HepG2 (cell line): ENCODE results near the gene CA11. TPM values are rescaled to one million over a fixed set of nuclear protein-coding genes. Genes with fewer than 3 reads are reported as not detected.

Experiments used
- ARID4A ChIP-seq: sonication (generic); formaldehyde crosslinking; IDR thresholded peaks from 2 replicates; pipeline ENCODE4 v1.5.0; 2020; ENCODE audit warnings: mild to moderate bottlenecking, missing genetic modification reagents, borderline replicate concordance
- BATF2 ChIP-seq: sonication (generic); formaldehyde crosslinking; IDR thresholded peaks from 2 replicates; pipeline ENCODE4 v1.8.0; 2022; ENCODE audit warnings: mild to moderate bottlenecking, missing genetic modification reagents, moderate library complexity
- CHD2 ChIP-seq: IDR thresholded peaks from 2 replicates; pipeline ENCODE4 v1.6.1; 2011; ENCODE audit warnings: low read depth, low read length, improper control_type of control experiment
- EHMT2 ChIP-seq: fragments of 200-600 bp; sonication (generic); IDR thresholded peaks from 2 replicates; pipeline ENCODE4 v1.7.0; 2017; ENCODE audit warnings: antibody characterized with exemption, low read depth, low read length, borderline replicate concordance
- GABPB1 ChIP-seq: IDR thresholded peaks from 2 replicates; pipeline ENCODE4 v1.6.1; 2016; ENCODE audit warnings: mild to moderate bottlenecking, missing genetic modification reagents, moderate library complexity, missing compliant biosample characterization
- GLI4 ChIP-seq: sonication (generic); formaldehyde crosslinking; IDR thresholded peaks from 2 replicates; pipeline ENCODE4 v1.5.1; 2020; ENCODE audit warnings: missing genetic modification reagents, mild to moderate bottlenecking, moderate library complexity, borderline replicate concordance
- KDM2A ChIP-seq: sonication (generic); formaldehyde crosslinking; IDR thresholded peaks from 2 replicates; pipeline ENCODE4 v1.4.0; 2020; ENCODE audit warnings: low read depth, missing genetic modification reagents, borderline replicate concordance
- MAFF ChIP-seq: IDR thresholded peaks from 2 replicates; pipeline ENCODE4 v1.6.1; 2011; ENCODE audit warnings: low read depth, low read length, improper control_type of control experiment
- MED8 ChIP-seq: sonication (generic); formaldehyde crosslinking; IDR thresholded peaks from 2 replicates; pipeline ENCODE4 v1.8.1; 2023; ENCODE audit warnings: mild to moderate bottlenecking, missing genetic modification reagents; ENCODE audit not compliant: insufficient replicate concordance
- MXD4 ChIP-seq: IDR thresholded peaks from 2 replicates; pipeline ENCODE4 v1.6.1; 2016; ENCODE audit warnings: mild to moderate bottlenecking, missing biosample characterization, missing genetic modification reagents
- PHF21A ChIP-seq: sonication (generic); formaldehyde crosslinking; IDR thresholded peaks from 2 replicates; pipeline ENCODE4 v1.5.0; 2020; ENCODE audit warnings: mild to moderate bottlenecking, missing genetic modification reagents
- RBM39 ChIP-seq: fragments of 200-400 bp; formaldehyde crosslinking; IDR thresholded peaks from one replicate; pipeline ENCODE4 v1.6.1; 2018; ENCODE audit warnings: antibody characterized with exemption, mild to moderate bottlenecking, low read depth, low read length; ENCODE audit not compliant: poor library complexity, severe bottlenecking
- REL ChIP-seq: sonication (generic); formaldehyde crosslinking; conservative IDR thresholded peaks from 2 replicates; pipeline ENCODE4 v1.8.0; 2022; ENCODE audit warnings: mild to moderate bottlenecking, missing genetic modification reagents, moderate library complexity
- RORA ChIP-seq: sonication (generic); formaldehyde crosslinking; IDR thresholded peaks from 2 replicates; pipeline ENCODE4 v1.5.0; 2020; ENCODE audit warnings: mild to moderate bottlenecking, missing genetic modification reagents, moderate library complexity
- SMARCC2 ChIP-seq: fragments of 450-650 bp; IDR thresholded peaks from 2 replicates; pipeline ENCODE4 v1.6.1; 2017; ENCODE audit warnings: antibody characterized with exemption, mild to moderate bottlenecking
- TAF15 ChIP-seq: fragments of 200-400 bp; formaldehyde crosslinking; IDR thresholded peaks from one replicate; pipeline ENCODE4 v1.6.1; 2018; ENCODE audit warnings: mild to moderate bottlenecking, low read depth, low read length; ENCODE audit not compliant: poor library complexity, severe bottlenecking
- ZBTB25 ChIP-seq: IDR thresholded peaks from 2 replicates; pipeline ENCODE4 v1.6.1; 2018; ENCODE audit warnings: missing genetic modification reagents
- ZBTB38 ChIP-seq: sonication (generic); formaldehyde crosslinking; IDR thresholded peaks from 2 replicates; pipeline ENCODE4 v1.5.1; 2020; ENCODE audit warnings: mild to moderate bottlenecking, missing genetic modification reagents
- ZNF335 ChIP-seq: sonication (generic); formaldehyde crosslinking; IDR thresholded peaks from 2 replicates; pipeline ENCODE4 v1.4.0; 2020; ENCODE audit warnings: missing genetic modification reagents
- ZNF747 ChIP-seq: sonication (generic); formaldehyde crosslinking; IDR thresholded peaks from 2 replicates; pipeline ENCODE4 v1.8.1; 2023; ENCODE audit warnings: missing genetic modification reagents, mild to moderate bottlenecking, borderline replicate concordance
- ZNF878 ChIP-seq: sonication (generic); formaldehyde crosslinking; IDR thresholded peaks from 2 replicates; pipeline ENCODE4 v1.8.1; 2023; ENCODE audit warnings: mild to moderate bottlenecking, missing genetic modification reagents, moderate library complexity
- polyA plus RNA-seq, 8 experiments: library from polyadenylated mRNA; depleted of rRNA in 3 of 8; stranded (reverse) in 7 of 8; unstranded in 1 of 8; fragments of >200 nt; fragmentation: Illumina TruSeq in 4 of 8; extraction: Trizol in 4 of 8; gene quantifications; 2 replicates each; pipeline versions ENCODE4 v1.2.1 to v1.2.3, GENCODE V29; 2011 to 2016; ENCODE audit warnings: low read depth in 4 of 8, missing spikeins in 1 of 8, mixed read lengths in 1 of 8; ENCODE audit not compliant: insufficient read depth in 1 of 8
- total RNA-seq, 5 experiments: library from RNA; depleted of rRNA; stranded (reverse); fragments of >200 nt; fragmentation: Illumina TruSeq; extraction: Trizol; gene quantifications; 2 replicates each; pipeline ENCODE4 v1.2.3, GENCODE V29; 2016; ENCODE audit warnings: low read depth in 1 of 5
- TF ChIP-seq, protein P1 (sequence below): IDR thresholded peaks from 2 replicates; pipeline ENCODE4 v1.6.1; 2016; ENCODE audit warnings: mild to moderate bottlenecking

Gene CA11
- total and polyA plus RNA-seq, 2 of the 13 experiments (the other 11 are each of a cell fraction or from before 2014, with no cell fraction given) = 0.41 to 0.58 TPM

DNA sequence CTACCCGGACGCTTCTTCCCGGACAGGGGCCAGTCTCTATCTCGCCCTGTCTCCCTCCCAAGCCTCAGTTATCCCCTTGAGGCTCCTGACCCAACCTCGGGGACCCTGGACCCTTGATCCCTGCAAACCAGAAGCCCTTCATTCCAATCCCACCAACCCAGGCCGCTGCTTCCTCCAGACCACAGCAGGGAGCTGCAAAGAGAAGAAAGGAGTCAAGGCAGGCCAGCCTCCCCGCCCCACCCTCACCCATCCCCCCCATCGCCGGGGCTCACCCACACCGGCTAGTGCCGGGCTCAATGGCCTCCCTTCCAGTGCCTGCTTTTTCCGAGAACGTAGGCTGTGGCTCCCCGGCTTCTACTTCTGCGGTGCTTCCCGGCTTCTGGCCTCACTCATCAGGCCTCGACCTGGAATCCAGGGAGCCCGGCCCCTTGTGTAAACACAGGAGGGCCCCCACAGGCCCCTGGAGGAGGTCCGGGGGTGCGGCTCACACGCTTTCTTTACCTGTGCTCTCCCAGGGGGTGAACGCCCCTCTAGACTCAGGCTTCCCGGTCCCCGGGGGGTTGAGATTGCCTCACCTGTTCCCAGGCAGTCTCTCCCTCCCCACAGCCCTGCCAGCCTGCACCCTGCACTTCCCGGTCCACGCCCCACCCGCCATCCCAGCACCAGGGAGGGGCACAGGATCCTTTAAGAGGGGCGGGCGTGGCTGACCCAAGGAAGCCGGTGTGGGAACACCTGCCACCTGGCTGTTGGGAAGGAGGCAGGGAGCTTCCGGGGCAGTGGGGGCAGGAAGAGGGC lies 31.4 kb downstream of the CA11 start, which contains the start of gene FAM83E (continued):
- TF ChIP-seq ARID4A = no peak
- no peak for TF ChIP-seq ZNF747 (CRISPR knock-in tag)
- TF ChIP-seq, protein P1, sequence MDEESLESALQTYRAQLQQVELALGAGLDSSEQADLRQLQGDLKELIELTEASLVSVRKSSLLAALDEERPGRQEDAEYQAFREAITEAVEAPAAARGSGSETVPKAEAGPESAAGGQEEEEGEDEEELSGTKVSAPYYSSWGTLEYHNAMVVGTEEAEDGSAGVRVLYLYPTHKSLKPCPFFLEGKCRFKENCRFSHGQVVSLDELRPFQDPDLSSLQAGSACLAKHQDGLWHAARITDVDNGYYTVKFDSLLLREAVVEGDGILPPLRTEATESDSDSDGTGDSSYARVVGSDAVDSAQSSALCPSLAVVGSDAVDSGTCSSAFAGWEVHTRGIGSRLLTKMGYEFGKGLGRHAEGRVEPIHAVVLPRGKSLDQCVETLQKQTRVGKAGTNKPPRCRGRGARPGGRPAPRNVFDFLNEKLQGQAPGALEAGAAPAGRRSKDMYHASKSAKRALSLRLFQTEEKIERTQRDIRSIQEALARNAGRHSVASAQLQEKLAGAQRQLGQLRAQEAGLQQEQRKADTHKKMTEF (CRISPR knock-in tag) = 0 out of 2 replicates have a peak, but pooled peaks have one; percentile 25
- TF ChIP-seq ZBTB25 (CRISPR knock-in tag) = no peak
- TF ChIP-seq ZBTB38 (CRISPR knock-in tag) = no peak
- TF ChIP-seq RBM39 = peak; percentile 27
- TF ChIP-seq GABPB1 (CRISPR knock-in tag) = 0 out of 2 replicates have a peak, but pooled peaks have one; percentile 9
- peak; percentile 54; the same call in 1 of the 2 replicates for TF ChIP-seq CHD2
- TF ChIP-seq ZNF335 (CRISPR knock-in tag) = no peak
- TF ChIP-seq MAFF = no peak
- no peak for TF ChIP-seq PHF21A (CRISPR knock-in tag)
- no peak for TF ChIP-seq BATF2 (CRISPR knock-in tag)
- 0 out of 2 replicates have a peak, but pooled peaks have one; percentile 28 for TF ChIP-seq REL (CRISPR knock-in tag)
- no peak for TF ChIP-seq EHMT2
- no peak for TF ChIP-seq RORA
- no peak for TF ChIP-seq MXD4 (CRISPR knock-in tag)
- TF ChIP-seq KDM2A (CRISPR knock-in tag) = peak; percentile 65; the same call in 1 of the 2 replicates
- no peak for TF ChIP-seq ZNF878 (CRISPR knock-in tag)
- peak; percentile 18 for TF ChIP-seq TAF15
- TF ChIP-seq MED8 = no peak
- no peak for TF ChIP-seq GLI4 (CRISPR knock-in tag)
- no peak for TF ChIP-seq SMARCC2
